Glomerular endothelial cell (primary cell): Measurements from ENCODE around the gene C5orf15. TPM values are rescaled to one million over a fixed set of nuclear protein-coding genes. Genes with fewer than 3 reads are reported as not detected.
A peak's percentile ranks its signal among the peaks of the same experiment; 100 is the strongest.

ENCODE experiments used
- DNase-seq: peaks from one replicate; pipeline ENCODE4 v3.0.0-alpha.2; 2011; ENCODE audit warnings: low read depth, low spot score; ENCODE audit errors: extremely low read depth
- total RNA-seq: library from RNA; depleted of rRNA; stranded (reverse); fragments of >200 nt; gene quantifications from 2 replicates; pipeline ENCODE4 v1.2.3, GENCODE V29; 2015

Gene C5orf15
- 50.1 and 54.4 TPM in 2 replicates for total RNA-seq

- DNase-seq = peak; percentile 85
Measured at GRCh38 chr5:133968204-133968980, at the start of gene C5orf15. Gene C5orf15, minus strand, starts transcription at chr5:133968625. Its CDS starts 41 bp downstream, at chr5:133968584.

- DNase-seq = no peak
Measured at GRCh38 chr5:134008266-134008749, 39.9 kb upstream of the C5orf15 start.

DNA sequence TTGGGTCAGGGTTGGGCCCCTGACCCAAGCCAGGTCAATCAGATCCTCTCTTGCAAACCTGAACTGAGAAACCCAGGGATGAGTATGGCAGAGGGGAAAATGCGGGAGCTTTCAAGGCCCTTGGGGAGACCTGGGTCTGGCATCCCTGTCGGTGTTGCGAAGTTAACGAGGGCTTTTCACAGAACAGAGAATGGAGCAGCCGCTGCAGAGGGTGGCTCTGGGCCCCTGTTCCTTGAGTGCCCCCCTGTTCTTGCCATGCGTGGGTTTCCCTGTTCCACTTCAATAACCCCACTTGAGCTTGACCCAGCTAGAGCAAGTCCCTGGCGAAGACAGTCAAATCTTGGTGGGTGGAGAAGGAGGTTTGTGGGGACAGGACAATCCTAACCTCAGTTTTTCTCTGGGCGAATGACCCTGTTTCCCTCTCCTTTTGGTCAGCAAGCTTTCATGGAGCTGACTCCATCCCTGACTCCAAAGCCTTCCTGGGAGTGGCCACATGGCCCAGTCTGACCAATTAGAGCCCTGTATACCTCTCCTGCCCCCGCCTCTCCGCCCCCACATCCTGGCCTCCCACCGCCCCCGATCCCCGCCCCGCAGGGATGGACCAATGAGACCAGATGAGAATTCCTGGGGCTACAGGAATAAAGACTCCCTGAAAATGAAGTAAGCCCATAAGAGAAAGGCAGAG, 39.3 kb upstream of the C5orf15 start:
- DNase-seq = no peak

DNA sequence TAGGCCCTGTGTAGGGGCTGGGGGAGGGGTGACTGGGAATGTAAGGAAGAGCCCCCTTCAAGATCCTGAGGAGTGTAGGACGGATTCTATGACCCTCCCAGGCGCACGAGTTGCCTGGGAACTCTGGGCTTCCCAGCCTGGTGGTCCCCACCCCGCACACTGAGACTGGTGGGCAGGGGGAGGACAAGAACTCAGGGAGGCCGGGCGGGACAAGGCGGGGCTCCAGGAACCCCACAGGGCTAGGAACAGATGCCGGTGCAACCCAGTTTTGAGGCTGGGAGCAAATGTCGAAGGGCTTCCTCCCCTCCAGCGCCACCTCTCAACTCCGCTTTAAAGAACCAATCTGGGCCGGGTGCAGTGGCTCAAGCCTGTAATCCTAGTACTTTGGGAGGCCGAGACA, 37.7 kb upstream of the C5orf15 start:
- no peak for DNase-seq

GRCh38 chr5:134005417-134006061, 37.1 kb upstream of the C5orf15 start:
- DNase-seq = no peak

DNA sequence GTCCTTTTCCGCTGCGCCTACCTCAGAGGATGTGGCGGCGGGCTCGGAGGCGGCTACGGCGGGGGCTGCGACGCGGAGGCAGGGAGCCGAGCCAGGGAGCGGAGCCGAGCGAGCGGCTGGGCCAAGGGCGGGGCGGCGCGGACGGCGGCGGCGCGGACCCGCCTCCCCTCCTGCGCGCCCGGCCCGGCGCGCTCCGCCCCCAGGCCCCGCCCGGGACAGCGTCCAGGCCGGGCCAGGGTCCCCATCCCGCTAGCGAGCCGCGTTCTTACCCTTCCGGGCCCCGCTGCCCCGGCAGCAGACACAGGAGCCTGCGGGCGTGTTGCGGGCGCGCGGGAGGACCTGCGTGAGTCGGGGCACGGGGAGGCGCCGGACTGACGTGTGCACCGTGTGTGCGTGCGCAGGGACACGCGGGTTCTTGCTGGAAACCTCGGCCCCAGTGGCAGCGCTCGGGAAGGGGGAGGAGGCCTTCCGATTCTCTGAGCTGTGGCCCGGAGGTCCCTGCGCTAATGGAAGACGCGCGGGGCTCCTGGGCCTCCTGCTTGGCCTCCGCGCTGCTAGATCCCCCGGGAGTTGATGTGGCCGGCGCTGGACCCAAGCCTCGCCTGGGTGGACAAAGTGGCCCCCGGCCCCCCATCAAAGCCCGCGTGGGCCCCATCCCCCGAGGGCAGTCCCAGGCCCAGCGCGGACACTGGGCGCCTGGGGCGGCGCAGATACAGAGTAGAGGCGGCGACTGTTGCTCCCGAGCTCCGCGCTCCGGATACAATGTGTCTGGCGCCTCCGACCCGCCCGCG, 36.4 kb upstream of the C5orf15 start, which contains the start of gene VDAC1:
VDAC1 (minus strand) TSS at position 350 of the 791 bp plus-strand sequence. CDS start 11,963 bp downstream, outside the sequence.
- DNase-seq = no peak

GRCh38 chr5:134003817-134004625, 35.6 kb upstream of the C5orf15 start:
- DNase-seq = no peak

DNA sequence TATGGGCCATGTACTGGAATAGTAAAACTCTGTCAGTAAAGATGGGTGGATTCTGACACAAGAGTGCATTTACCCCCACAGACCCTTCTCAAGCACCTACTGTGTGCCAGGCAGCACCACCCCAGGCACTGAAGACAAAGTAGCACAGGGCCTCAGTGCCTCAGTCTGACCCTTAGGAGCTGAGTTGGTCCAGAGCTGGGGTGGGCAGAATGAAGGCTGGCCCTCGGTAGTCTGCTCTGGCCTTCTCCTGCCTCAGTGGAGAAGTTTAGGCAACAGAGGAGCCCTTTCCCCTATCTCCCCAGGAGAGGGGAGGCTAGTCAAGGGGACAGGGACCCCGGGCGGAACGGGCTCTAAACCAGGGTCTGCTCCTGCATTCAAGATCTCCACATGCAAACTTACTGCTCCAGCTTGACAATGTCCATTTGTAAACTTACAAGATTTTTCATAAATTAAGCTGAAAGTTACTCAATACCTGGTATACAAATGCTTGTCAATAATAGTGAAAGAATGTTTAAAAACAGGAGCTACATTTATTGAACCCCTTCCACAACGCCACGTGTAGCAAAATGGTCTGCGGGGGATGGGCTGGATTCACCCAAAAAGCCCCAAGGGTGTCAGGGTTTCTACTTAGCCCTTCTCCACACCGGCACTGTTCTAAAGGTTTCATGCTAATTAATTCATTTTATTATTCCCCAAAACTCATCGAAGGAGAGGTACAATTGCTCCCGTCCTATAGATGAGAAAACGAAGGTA, 34.8 kb upstream of the C5orf15 start:
- DNase-seq = no peak

- no peak for DNase-seq
Measured at GRCh38 chr5:134001938-134002731, 33.7 kb upstream of the C5orf15 start.

GRCh38 chr5:134000696-134001453, 32.5 kb upstream of the C5orf15 start:
- no peak for DNase-seq

- no peak for DNase-seq
Measured at GRCh38 chr5:134000091-134000511, 31.7 kb upstream of the C5orf15 start.

- no peak for DNase-seq
Measured at GRCh38 chr5:133998807-133999206, 30.4 kb upstream of the C5orf15 start.

- DNase-seq = no peak
Measured at GRCh38 chr5:133998042-133998441, 29.6 kb upstream of the C5orf15 start.

- no peak for DNase-seq
Measured at GRCh38 chr5:133996683-133997252, 28.3 kb upstream of the C5orf15 start.

DNA sequence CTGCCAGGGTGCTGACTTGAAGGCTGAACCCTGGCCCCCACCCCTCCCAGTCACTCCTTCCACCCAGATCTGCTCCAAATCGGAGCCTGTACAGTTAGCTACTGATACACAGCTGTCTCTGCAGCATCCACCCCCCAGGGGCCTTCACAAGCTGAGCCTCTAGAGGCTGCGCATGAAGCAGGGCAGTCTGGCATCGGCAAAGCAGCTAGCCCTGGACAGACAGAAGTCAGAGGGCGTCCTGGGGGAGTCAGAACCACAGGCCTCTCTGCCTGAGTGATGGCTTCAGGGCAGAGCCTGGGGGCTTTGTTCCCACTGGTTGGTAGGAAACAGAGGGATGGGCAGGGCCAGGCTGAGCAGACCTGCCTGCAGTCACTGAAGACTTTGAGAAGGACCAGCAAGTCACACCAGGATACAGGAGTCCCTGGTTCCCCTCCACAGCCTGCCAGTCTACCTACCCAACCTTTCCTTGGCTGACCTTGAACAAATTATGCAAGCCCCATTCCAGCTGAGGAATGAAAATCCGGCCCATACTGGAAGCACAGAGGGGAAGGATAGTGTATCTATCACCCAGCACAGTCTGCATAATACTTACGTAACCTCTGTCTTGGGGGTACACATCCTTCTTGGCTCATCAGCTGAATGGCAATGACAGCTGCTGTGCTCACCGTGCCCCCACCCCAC, 27.6 kb upstream of the C5orf15 start:
- DNase-seq = no peak

DNA sequence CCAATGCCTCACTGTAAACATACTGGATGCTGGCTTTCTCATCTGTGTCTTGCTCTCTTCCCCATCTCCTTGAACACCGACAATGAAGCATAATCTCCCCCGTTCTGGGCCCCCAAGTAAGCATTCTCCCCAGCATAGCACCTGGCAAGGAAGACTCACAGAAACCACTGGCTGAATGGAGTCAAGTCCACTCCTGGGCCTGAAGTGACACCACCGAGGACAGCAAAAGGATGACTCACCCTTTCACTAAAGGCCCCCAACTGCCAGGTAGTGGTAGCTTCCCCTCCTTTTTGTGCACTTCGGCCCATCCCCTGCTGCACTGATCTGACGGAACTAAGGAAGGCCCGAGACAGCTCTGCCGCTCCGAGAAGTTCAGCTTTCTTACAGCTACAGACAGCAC, 26.9 kb upstream of the C5orf15 start:
- DNase-seq = no peak

GRCh38 chr5:133994990-133995333, 26.5 kb upstream of the C5orf15 start:
- DNase-seq = no peak
